Astrocyte (in vitro differentiated cells and primary cell): ENCODE results near the gene PIH1D2. TPM values are rescaled to one million over a fixed set of nuclear protein-coding genes. Genes with fewer than 3 reads are reported as not detected.

Source experiments
- DNase-seq: peaks from one replicate; pipeline ENCODE4 v3.0.0-alpha.2; 2010; ENCODE audit warnings: low read depth
- FAIRE-seq: peaks from 2 replicates; lab custom pipeline; 2011; peaks lifted over from hg19 to GRCh38; lab: Jason Lieb, UNC
- H2AFZ ChIP-seq: 2 replicates; pipeline ENCODE4 v1.6.0; 2012; ENCODE audit warnings: low read depth, low read length, inconsistent platforms
- H3K27ac ChIP-seq: 2 replicates; pipeline ENCODE4 v1.5.1; 2011; ENCODE audit warnings: low read depth, low read length, inconsistent platforms
- H3K27me3 ChIP-seq: 2 replicates; pipeline ENCODE4 v1.6.0; 2011; ENCODE audit warnings: low read length, inconsistent platforms; ENCODE audit not compliant: insufficient read depth
- H3K36me3 ChIP-seq: 2 replicates; pipeline ENCODE4 v1.5.1; 2011; ENCODE audit warnings: low read length, inconsistent platforms; ENCODE audit not compliant: insufficient read depth
- H3K4me1 ChIP-seq: 2 replicates; pipeline ENCODE4 v1.5.1; 2011; ENCODE audit warnings: low read length, inconsistent platforms; ENCODE audit not compliant: insufficient read depth
- H3K4me2 ChIP-seq: 2 replicates; pipeline ENCODE4 v1.6.0; 2012; ENCODE audit warnings: low read length, inconsistent platforms
- H3K4me3 ChIP-seq: 2 replicates; pipeline ENCODE4 v1.5.1; 2011; ENCODE audit warnings: low read depth, mild to moderate bottlenecking, low read length, inconsistent platforms; ENCODE audit not compliant: insufficient read depth
- H3K79me2 ChIP-seq: 2 replicates; pipeline ENCODE4 v1.6.0; 2012; ENCODE audit warnings: mild to moderate bottlenecking, low read length, inconsistent platforms; ENCODE audit not compliant: insufficient read depth
- H3K9ac ChIP-seq: 2 replicates; pipeline ENCODE4 v1.6.0; 2012; ENCODE audit warnings: mild to moderate bottlenecking, low read length, inconsistent platforms
- H3K9me3 ChIP-seq: 2 replicates; pipeline ENCODE4 v1.5.1; 2012; ENCODE audit warnings: low read depth, mild to moderate bottlenecking, low read length, inconsistent platforms; ENCODE audit not compliant: insufficient read depth
- H4K20me1 ChIP-seq: 2 replicates; pipeline ENCODE4 v1.6.0; 2012; ENCODE audit warnings: low read length, inconsistent platforms; ENCODE audit not compliant: insufficient read depth
- H3K27ac Mint-ChIP-seq: one replicate; pipeline ENCODE4 v1.8.0; 2021; ENCODE audit warnings: mild to moderate bottlenecking, mixed read lengths; ENCODE audit not compliant: unreplicated experiment
- H3K27me3 Mint-ChIP-seq: one replicate; pipeline ENCODE4 v1.8.0; 2021; ENCODE audit warnings: low read depth, mixed read lengths; ENCODE audit not compliant: unreplicated experiment
- H3K36me3 Mint-ChIP-seq: one replicate; pipeline ENCODE4 v1.8.0; 2021; ENCODE audit warnings: low read depth, mixed read lengths; ENCODE audit not compliant: unreplicated experiment
- H3K4me1 Mint-ChIP-seq: one replicate; pipeline ENCODE4 v1.8.0; 2021; ENCODE audit warnings: low read depth, mixed read lengths; ENCODE audit not compliant: unreplicated experiment
- H3K4me3 Mint-ChIP-seq: one replicate; pipeline ENCODE4 v1.8.0; 2021; ENCODE audit warnings: mild to moderate bottlenecking, moderate library complexity, mixed read lengths; ENCODE audit not compliant: unreplicated experiment
- H3K9me3 Mint-ChIP-seq: one replicate; pipeline ENCODE4 v1.8.0; 2021; ENCODE audit warnings: mild to moderate bottlenecking, mixed read lengths; ENCODE audit not compliant: unreplicated experiment
- CTCF ChIP-seq: IDR thresholded peaks from 2 replicates; pipeline ENCODE4 v1.5.1; 2011; ENCODE audit warnings: low read depth, mild to moderate bottlenecking, inconsistent platforms, low read length, moderate library complexity; ENCODE audit not compliant: insufficient read depth
- EZH2 ChIP-seq: IDR thresholded peaks from 2 replicates; pipeline ENCODE4 v1.6.1; 2012; ENCODE audit warnings: mild to moderate bottlenecking, low read length, inconsistent platforms; ENCODE audit not compliant: insufficient read depth
- total RNA-seq: library from RNA; stranded (reverse); gene quantifications from 2 replicates; pipeline ENCODE4 v1.2.1, GENCODE V29; 2021

PIH1D2 gene
- total RNA-seq, 1 donor from 2014 or later = 1.0 TPM

- Histone ChIP-seq H4K20me1 (peaks cover 16% of the 10 kb centered on the region), H3K4me3 (peak overlapping the region; percentile 98), H3K4me1 (peaks cover 17% of the 10 kb centered on the region), H2AFZ (peak overlapping the region; percentile 92), H3K27ac (peak overlapping the region; percentile 75), H3K9me3 (no peaks in the 10 kb centered on the region), H3K4me2 (peak overlapping the region; percentile 93), H3K36me3 (peaks cover 40% of the 10 kb centered on the region), H3K27me3 (no peaks in the 10 kb centered on the region), H3K9ac (peak overlapping the region; percentile 95), H3K79me2 (peaks cover 61% of the 10 kb centered on the region)
- Mint-ChIP-seq H3K27ac (peak overlapping the region; percentile 94), H3K9me3 (no peaks in the 10 kb centered on the region), H3K36me3 (peaks cover 20% of the 10 kb centered on the region), H3K27me3 (no peaks in the 10 kb centered on the region), H3K4me1 (peaks cover 24% of the 10 kb centered on the region), H3K4me3 (peak overlapping the region; percentile 98)
- FAIRE-seq (no peak), DNase-seq (no peak)
- no peak for TF ChIP-seq EZH2
- TF ChIP-seq CTCF = no peak
Measured at GRCh38 chr11:112085822-112086421, 12.1 kb upstream of the PIH1D2 start.

- Mint-ChIP-seq H3K36me3 (peaks cover 19% of the 10 kb centered on the region), H3K27ac (peak overlapping the region; percentile 91), H3K4me1 (peaks cover 22% of the 10 kb centered on the region), H3K9me3 (no peaks in the 10 kb centered on the region), H3K4me3 (peak overlapping the region; percentile 11), H3K27me3 (no peaks in the 10 kb centered on the region)
- FAIRE-seq (no peak), DNase-seq (peak; percentile 53)
- no peaks in the 10 kb centered on the region for H3K27me3 ChIP-seq
- peak overlapping the region; percentile 75 for H3K9ac ChIP-seq
- peak overlapping the region; percentile 30 for H3K4me2 ChIP-seq
- peaks cover 44% of the 10 kb centered on the region for H3K79me2 ChIP-seq
- peak overlapping the region; percentile 80 for H3K27ac ChIP-seq
- peaks cover 53% of the 10 kb centered on the region for H3K36me3 ChIP-seq
- H3K4me3 ChIP-seq = no peak overlapping the region
- H2AFZ ChIP-seq = no peak overlapping the region
- peaks cover 17% of the 10 kb centered on the region for H3K4me1 ChIP-seq
- peaks cover 16% of the 10 kb centered on the region for H4K20me1 ChIP-seq
- H3K9me3 ChIP-seq = no peaks in the 10 kb centered on the region
- no peak for TF ChIP-seq CTCF
- no peak for TF ChIP-seq EZH2
Measured at GRCh38 chr11:112082729-112083128, 8.9 kb upstream of the PIH1D2 start.

GRCh38 chr11:112062923-112063322, 10.9 kb downstream of the PIH1D2 start:
- Histone ChIP-seq H2AFZ (no peak overlapping the region), H3K4me2 (no peak overlapping the region), H3K9me3 (no peaks in the 10 kb centered on the region), H3K4me3 (no peak overlapping the region), H3K9ac (no peak overlapping the region), H3K27ac (no peak overlapping the region), H3K27me3 (no peaks in the 10 kb centered on the region), H4K20me1 (no peaks in the 10 kb centered on the region), H3K79me2 (no peaks in the 10 kb centered on the region), H3K4me1 (no peaks in the 10 kb centered on the region), H3K36me3 (peaks cover 13% of the 10 kb centered on the region)
- Mint-ChIP-seq H3K4me3 (no peak overlapping the region), H3K9me3 (no peaks in the 10 kb centered on the region), H3K27ac (no peak overlapping the region), H3K36me3 (peaks cover 3% of the 10 kb centered on the region), H3K27me3 (no peaks in the 10 kb centered on the region), H3K4me1 (no peaks in the 10 kb centered on the region)
- DNase-seq = no peak
- peak; percentile 62 for FAIRE-seq
- no peak for TF ChIP-seq CTCF
- no peak for TF ChIP-seq EZH2
